Osteocyte (in vitro differentiated cells): ENCODE measurements around the gene AEBP1. TPM values are rescaled to one million over a fixed set of nuclear protein-coding genes. Genes with fewer than 3 reads are reported as not detected.

Source experiments
- DNase-seq: peaks from one replicate; pipeline ENCODE4 v3.0.0; 2021; ENCODE audit warnings: mixed read lengths; ENCODE audit not compliant: unreplicated experiment; ENCODE audit errors: extremely low spot score
- H3K27ac Mint-ChIP-seq: one replicate; pipeline ENCODE4 v1.8.0; 2021; ENCODE audit warnings: mild to moderate bottlenecking, mixed read lengths; ENCODE audit not compliant: unreplicated experiment
- H3K27me3 Mint-ChIP-seq: one replicate; pipeline ENCODE4 v1.8.0; 2021; ENCODE audit warnings: mixed read lengths; ENCODE audit not compliant: unreplicated experiment
- H3K36me3 Mint-ChIP-seq: one replicate; pipeline ENCODE4 v1.8.0; 2021; ENCODE audit warnings: mixed read lengths; ENCODE audit not compliant: unreplicated experiment
- H3K4me1 Mint-ChIP-seq: one replicate; pipeline ENCODE4 v1.8.0; 2021; ENCODE audit warnings: mixed read lengths; ENCODE audit not compliant: unreplicated experiment
- H3K4me3 Mint-ChIP-seq: one replicate; pipeline ENCODE4 v1.8.0; 2021; ENCODE audit warnings: mild to moderate bottlenecking, moderate library complexity, mixed read lengths; ENCODE audit not compliant: unreplicated experiment
- H3K9me3 Mint-ChIP-seq: one replicate; pipeline ENCODE4 v1.8.0; 2021; ENCODE audit warnings: mixed read lengths; ENCODE audit not compliant: unreplicated experiment
- CTCF ChIP-seq: fragments of 200-600 bp; sonication (generic); IDR thresholded peaks from 2 replicates; pipeline ENCODE4 v1.5.0; 2021; ENCODE audit warnings: antibody characterized with exemption, mild to moderate bottlenecking, moderate library complexity
- total RNA-seq: library from RNA; stranded (reverse); gene quantifications from 2 replicates; pipeline ENCODE4 v1.2.1, GENCODE V29; 2021

The AEBP1 gene
- total RNA-seq, 1 donor from 2014 or later: 781 TPM

- H3K4me3 Mint-ChIP-seq: no peak overlapping the region
- no peak for DNase-seq
- no peaks in the 10 kb centered on the region for H3K9me3 Mint-ChIP-seq
- H3K4me1 Mint-ChIP-seq: peaks cover 77% of the 10 kb centered on the region
- peaks cover 9% of the 10 kb centered on the region for H3K36me3 Mint-ChIP-seq
- TF ChIP-seq CTCF: no peak
- H3K27ac Mint-ChIP-seq: peak overlapping the region; percentile 96
- H3K27me3 Mint-ChIP-seq: no peaks in the 10 kb centered on the region
Observed at GRCh38 chr7:44101303-44101965, 2.7 kb upstream of the AEBP1 start.

DNA sequence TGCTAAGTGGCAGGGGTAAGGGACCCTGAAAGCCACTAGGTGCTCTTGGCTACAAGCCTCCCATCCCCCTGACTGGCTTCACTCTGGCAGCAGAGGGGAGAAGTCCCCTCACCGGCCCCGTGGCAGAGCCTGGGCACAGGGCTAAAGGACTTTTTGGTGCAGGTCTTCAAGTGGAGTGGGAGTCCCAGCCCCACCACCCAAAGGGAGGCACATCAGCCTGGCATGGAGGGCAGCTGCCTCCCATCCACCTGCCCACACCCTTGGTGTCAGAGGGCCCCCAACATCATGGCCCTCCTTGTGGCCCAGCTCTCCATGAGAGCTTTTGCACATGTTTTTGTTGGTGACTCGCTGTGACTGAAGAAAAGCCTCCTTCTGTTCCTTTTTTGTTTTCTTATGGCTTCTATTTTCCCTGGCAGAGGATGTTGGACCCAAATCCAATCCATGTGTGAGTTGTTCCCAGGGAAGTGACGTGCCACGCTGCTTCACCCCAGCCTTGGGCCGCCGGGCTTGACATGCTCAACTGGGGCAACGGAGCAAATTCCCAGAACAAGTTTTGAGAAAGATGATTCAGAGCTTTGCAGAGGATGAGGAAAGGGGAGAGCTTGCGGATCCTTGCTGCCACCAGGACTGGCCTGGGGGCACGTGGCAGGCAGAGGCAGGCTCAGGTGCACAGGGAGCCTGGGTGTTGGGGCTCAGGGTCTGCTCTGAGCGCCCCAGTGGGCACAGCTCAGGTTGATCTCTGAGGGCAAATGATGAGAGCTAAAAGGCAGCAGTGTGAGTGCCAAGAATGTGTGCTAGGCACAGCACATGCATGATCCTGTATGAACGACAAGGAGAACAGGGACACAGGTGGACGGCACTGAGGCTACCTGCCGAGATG, 1.9 kb upstream of the AEBP1 start:
- H3K9me3 Mint-ChIP-seq: no peaks in the 10 kb centered on the region
- peak overlapping the region; percentile 36 for H3K4me3 Mint-ChIP-seq
- DNase-seq: no peak
- peak overlapping the region; percentile 96 for H3K27ac Mint-ChIP-seq
- no peak for TF ChIP-seq CTCF
- H3K36me3 Mint-ChIP-seq: peaks cover 10% of the 10 kb centered on the region
- peaks cover 74% of the 10 kb centered on the region for H3K4me1 Mint-ChIP-seq
- H3K27me3 Mint-ChIP-seq: no peaks in the 10 kb centered on the region

DNA sequence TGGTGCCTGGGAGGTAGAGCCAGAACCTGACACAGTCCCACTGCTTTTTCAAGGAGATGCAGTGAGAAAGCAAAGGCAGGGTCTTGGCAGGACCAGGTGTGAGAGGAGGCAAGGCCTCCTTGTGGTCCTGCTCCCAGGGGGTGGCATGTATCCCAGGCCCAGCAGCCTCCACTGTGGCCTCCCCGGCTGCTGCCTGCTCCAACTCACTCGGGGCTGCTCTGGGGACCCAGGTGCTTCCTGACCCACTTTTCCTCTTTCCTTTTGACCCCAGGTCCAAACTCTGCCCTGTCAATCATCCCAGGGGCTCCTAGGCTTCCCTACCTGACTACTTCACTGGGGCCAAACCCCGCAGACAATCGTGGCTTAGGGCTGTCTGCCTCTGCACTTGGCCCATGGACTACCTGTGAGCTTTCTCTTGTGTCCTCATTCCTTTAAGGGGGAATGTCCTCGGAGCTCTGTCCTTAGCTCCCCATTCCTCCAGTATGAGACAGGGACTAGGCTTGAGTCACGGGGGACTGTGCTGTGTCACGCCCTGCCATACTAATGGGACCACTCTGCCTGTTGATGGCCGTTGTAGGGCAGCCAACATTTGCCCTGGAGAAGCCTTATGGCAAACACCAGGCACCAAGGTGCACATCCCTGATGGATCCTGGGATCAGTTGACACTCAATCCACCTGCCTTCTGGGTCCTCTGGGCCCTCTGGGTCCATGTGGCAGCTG, 1.1 kb upstream of the AEBP1 start:
- Mint-ChIP-seq H3K27ac (peak overlapping the region; percentile 96), H3K27me3 (no peaks in the 10 kb centered on the region), H3K4me1 (peaks cover 71% of the 10 kb centered on the region), H3K4me3 (peak overlapping the region; percentile 62), H3K36me3 (peaks cover 10% of the 10 kb centered on the region), H3K9me3 (no peaks in the 10 kb centered on the region)
- DNase-seq: no peak
- TF ChIP-seq CTCF: no peak

DNA sequence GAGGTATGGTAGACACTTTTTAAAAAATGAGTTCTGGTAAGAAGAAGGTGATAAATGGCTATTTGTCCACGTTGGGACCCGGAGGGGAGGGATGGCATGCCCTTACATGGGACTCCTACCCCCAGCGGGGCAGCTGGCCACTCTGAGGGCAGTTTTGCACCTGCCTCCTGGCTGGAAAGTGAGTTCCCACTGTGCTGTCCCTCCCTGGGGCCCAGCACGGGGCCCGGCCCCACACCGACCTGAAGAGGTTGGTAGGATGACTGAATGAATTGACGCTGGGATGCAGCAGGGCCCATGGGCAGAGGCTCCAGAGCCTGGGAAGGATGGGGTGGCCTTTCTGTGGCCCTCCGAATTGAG, 601 bp upstream of the AEBP1 start:
- H3K9me3 Mint-ChIP-seq: no peaks in the 10 kb centered on the region
- H3K27ac Mint-ChIP-seq: peak overlapping the region; percentile 96
- no peaks in the 10 kb centered on the region for H3K27me3 Mint-ChIP-seq
- peaks cover 15% of the 10 kb centered on the region for H3K36me3 Mint-ChIP-seq
- peaks cover 72% of the 10 kb centered on the region for H3K4me1 Mint-ChIP-seq
- DNase-seq: no peak
- peak overlapping the region; percentile 62 for H3K4me3 Mint-ChIP-seq
- TF ChIP-seq CTCF: no peak
